PC-9 (cell line): ENCODE results near the gene FOXN1. TPM values are rescaled to one million over a fixed set of nuclear protein-coding genes. Genes with fewer than 3 reads are reported as not detected.

Experiments used
- BruUV-seq: library from RNA; stranded (reverse); fragments of 400-500 nt; replicated peaks from 2 replicates; lab custom pipeline; 2021; lab: Mats Ljungman, UMichigan
- CTCF ChIA-PET: fragments of 300-600 bp; sonication (Branson Sonifier 250); formaldehyde crosslinking; loops from one replicate; lab custom pipeline; 2022; ENCODE audit warnings: antibody characterized with exemption; lab: Charles Lee
- POLR2A ChIA-PET: fragments of 300-600 bp; sonication (Branson Sonifier 250); formaldehyde crosslinking; loops from one replicate; lab custom pipeline; 2022; ENCODE audit warnings: antibody characterized with exemption; ENCODE audit not compliant: unreplicated experiment; lab: Charles Lee
- DNase-seq, 2 experiments: peaks; one replicate each; pipeline versions ENCODE4 v3.0.0 to v3.0.0-alpha.2; 2015 to 2022; ENCODE audit warnings: mixed read lengths in 1 of 2
- H2AFZ ChIP-seq: fragments of 200-600 bp; sonication (generic); 2 replicates; pipeline ENCODE4 v1.8.1; 2017; ENCODE audit warnings: antibody characterized with exemption
- H3F3A ChIP-seq: fragments of 200-600 bp; sonication (generic); 2 replicates; pipeline ENCODE4 v1.8.1; 2017; ENCODE audit warnings: antibody characterized with exemption, mild to moderate bottlenecking, low read depth; ENCODE audit not compliant: insufficient read depth
- H3K27ac ChIP-seq: fragments of 200-600 bp; sonication (generic); 2 replicates; pipeline ENCODE4 v1.6.1; 2016; ENCODE audit warnings: mixed run types
- H3K27me3 ChIP-seq: fragments of 200-600 bp; sonication (generic); 2 replicates; pipeline ENCODE4 v1.6.1; 2016; ENCODE audit warnings: low read depth, mixed run types; ENCODE audit not compliant: insufficient read depth
- H3K36me3 ChIP-seq: fragments of 200-600 bp; sonication (generic); 2 replicates; pipeline ENCODE4 v1.6.1; 2016; ENCODE audit warnings: low read depth, mixed run types
- H3K4me1 ChIP-seq: fragments of 200-600 bp; sonication (generic); replicated peaks from 2 replicates; pipeline ENCODE4 v1.6.1; 2016; ENCODE audit warnings: mixed run types; ENCODE audit not compliant: insufficient read depth
- H3K4me2 ChIP-seq: fragments of 200-600 bp; sonication (generic); 2 replicates; pipeline ENCODE4 v1.6.1; 2017; ENCODE audit warnings: mixed run types
- H3K4me3 ChIP-seq: fragments of 200-600 bp; sonication (generic); 2 replicates; pipeline ENCODE4 v1.6.1; 2016; ENCODE audit warnings: mixed run types
- H3K79me2 ChIP-seq: fragments of 200-600 bp; sonication (generic); 2 replicates; pipeline ENCODE4 v1.6.1; 2017; ENCODE audit warnings: low read depth, mixed run types
- H3K9me2 ChIP-seq: fragments of 200-600 bp; sonication (generic); 2 replicates; pipeline ENCODE4 v1.8.1; 2017; ENCODE audit warnings: mild to moderate bottlenecking; ENCODE audit not compliant: insufficient read depth
- H3K9me3 ChIP-seq: fragments of 200-600 bp; sonication (generic); 2 replicates; pipeline ENCODE4 v1.8.1; 2016; ENCODE audit warnings: low read depth; ENCODE audit not compliant: insufficient read depth
- H4K20me1 ChIP-seq: fragments of 200-600 bp; sonication (generic); 2 replicates; pipeline ENCODE4 v1.8.1; 2017; ENCODE audit not compliant: insufficient read depth
- CTCF ChIP-seq: fragments of 200-600 bp; sonication (generic); conservative IDR thresholded peaks from 2 replicates; pipeline ENCODE4 v1.6.1; 2017; ENCODE audit warnings: mixed run types, antibody characterized with exemption, mild to moderate bottlenecking, moderate library complexity
- EZH2 ChIP-seq: fragments of 200-600 bp; sonication (generic); IDR thresholded peaks from 2 replicates; pipeline ENCODE4 v1.8.0; 2017; ENCODE audit warnings: antibody characterized with exemption, low read depth
- intact Hi-C: fragments of 100-400 bp; cut with micrococcal nuclease; formaldehyde crosslinking; loops from one replicate; pipeline ENCODE4 v1.10.0; 2022; ENCODE audit not compliant: unreplicated experiment
- total RNA-seq: library from RNA; stranded (reverse); gene quantifications from 2 replicates; pipeline ENCODE4 v1.2.3, GENCODE V29; 2021

The FOXN1 gene
- total RNA-seq, 1 experiment from 2014 or later, result not detected

DNA sequence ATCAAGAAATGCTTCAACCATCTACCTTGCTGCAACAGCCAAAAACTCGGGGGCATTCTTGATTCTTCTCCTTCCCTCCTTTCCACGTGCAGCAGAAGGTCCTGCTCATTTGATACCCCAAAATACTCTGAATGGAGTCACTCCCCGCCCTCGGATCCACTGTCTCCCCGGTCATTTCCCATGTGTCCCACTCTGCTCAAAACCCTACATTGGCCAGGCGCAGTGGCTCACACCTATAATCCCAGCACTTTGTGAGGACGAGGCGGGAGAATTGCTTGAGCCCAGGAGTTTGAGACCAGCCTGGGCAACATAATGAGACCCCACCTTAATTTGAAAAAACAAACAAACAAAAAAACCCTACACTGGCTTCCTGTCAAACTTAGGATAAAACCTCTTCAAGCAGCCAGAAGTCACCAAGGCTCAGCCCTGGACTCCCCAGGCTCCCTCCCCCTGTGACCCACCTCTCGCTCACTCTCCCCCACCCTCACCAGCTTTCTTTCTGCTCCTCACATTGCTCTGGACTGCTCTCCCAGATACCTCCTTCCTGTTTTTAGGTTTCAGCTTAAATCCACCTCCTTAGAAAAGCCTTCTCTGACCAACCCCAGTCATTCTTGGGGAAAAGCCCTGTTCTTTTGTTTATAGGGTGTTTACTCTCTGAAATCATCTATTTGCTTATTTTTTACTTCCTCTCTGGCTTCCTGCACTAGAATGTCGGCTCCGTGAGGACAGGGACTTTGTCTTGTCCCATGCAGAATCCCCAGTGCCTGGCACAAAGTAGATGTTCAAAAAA lies 29.9 kb upstream of the FOXN1 start:
- Histone ChIP-seq H3K79me2 (no peaks in the 10 kb centered on the region), H3K27ac (no peak overlapping the region), H4K20me1 (no peaks in the 10 kb centered on the region), H3K4me1 (peaks cover 14% of the 10 kb centered on the region), H3K4me2 (peak overlapping the region; percentile 48; the same call in 1 of the 2 replicates), H3F3A (peaks cover 2% of the 10 kb centered on the region; the same call in 1 of the 2 replicates), H3K4me3 (no peak overlapping the region), H3K27me3 (no peaks in the 10 kb centered on the region), H3K36me3 (no peaks in the 10 kb centered on the region), H3K9me3 (no peaks in the 10 kb centered on the region), H2AFZ (no peak overlapping the region), H3K9me2 (no peaks in the 10 kb centered on the region)
- TF ChIP-seq CTCF (no peak), EZH2 (no peak)
- ChIA-PET POLR2A (interaction anchor here (0.7 kb wide), 1 partner anchor 336 kb away, joined by 4 read pairs; no protein-coding TSS in a partner anchor), CTCF (interaction anchor here (0.6 kb wide), 1 partner anchor 986 kb away, joined by 3 read pairs; no protein-coding TSS in a partner anchor)
- BruUV-seq, result no TSS peak
- DNase-seq, result no peak
- intact Hi-C loops, result no loop called here

DNA sequence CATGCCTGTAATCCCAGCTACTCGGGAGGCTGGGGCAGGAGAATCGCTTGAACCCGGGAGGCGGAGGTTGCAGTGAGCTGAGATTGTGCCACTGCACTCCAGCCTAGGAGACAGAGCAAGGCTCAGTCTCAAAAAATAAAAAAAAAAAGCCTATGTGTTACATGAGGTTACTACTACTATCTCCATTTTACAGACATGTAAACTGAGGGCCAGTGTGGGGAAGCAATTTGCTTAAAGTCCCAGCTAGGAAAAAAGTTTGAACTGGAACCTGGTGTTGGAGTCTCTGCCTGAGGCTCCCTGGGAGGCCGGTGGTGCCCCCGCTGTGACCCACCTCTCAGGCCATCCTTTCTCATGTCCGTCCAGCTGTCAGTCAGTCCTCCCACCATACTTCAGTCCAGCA lies 28.2 kb upstream of the FOXN1 start:
- Histone ChIP-seq H3F3A (no peaks in the 10 kb centered on the region), H3K4me1 (peaks cover 13% of the 10 kb centered on the region), H2AFZ (no peak overlapping the region), H3K4me2 (no peak overlapping the region), H4K20me1 (no peaks in the 10 kb centered on the region), H3K9me2 (no peaks in the 10 kb centered on the region), H3K9me3 (no peaks in the 10 kb centered on the region), H3K27me3 (no peaks in the 10 kb centered on the region), H3K4me3 (no peak overlapping the region), H3K27ac (no peak overlapping the region), H3K36me3 (no peaks in the 10 kb centered on the region), H3K79me2 (no peaks in the 10 kb centered on the region)
- no peak for DNase-seq
- TF ChIP-seq CTCF, result no peak
- BruUV-seq, result no TSS peak
- intact Hi-C loops, result no loop called here
- CTCF ChIA-PET, result interaction anchor here (0.6 kb wide), 1 partner anchor 486 kb away, joined by 3 read pairs; no protein-coding TSS in a partner anchor
- POLR2A ChIA-PET, result no interaction called here

- no peaks in the 10 kb centered on the region; the same call in 1 of the 2 replicates for H3K27me3 ChIP-seq
- no peaks in the 10 kb centered on the region for H3K9me2 ChIP-seq
- DNase-seq, result no peak
- no TSS peak for BruUV-seq
- no peak overlapping the region for H3K4me2 ChIP-seq
- no peaks in the 10 kb centered on the region for H3K9me3 ChIP-seq
- ChIA-PET CTCF (no interaction called here), POLR2A (no interaction called here)
- no peak for TF ChIP-seq EZH2
- TF ChIP-seq CTCF, result no peak
- no peak overlapping the region for H2AFZ ChIP-seq
- H3K4me1 ChIP-seq, result peaks cover 13% of the 10 kb centered on the region
- intact Hi-C loops, result no loop called here
- H3K79me2 ChIP-seq, result no peaks in the 10 kb centered on the region
- H4K20me1 ChIP-seq, result no peaks in the 10 kb centered on the region
- no peaks in the 10 kb centered on the region for H3K36me3 ChIP-seq
- H3K27ac ChIP-seq, result no peak overlapping the region
- no peak overlapping the region for H3K4me3 ChIP-seq
- no peaks in the 10 kb centered on the region for H3F3A ChIP-seq
These were observed 27.2 kb upstream of the FOXN1 start for GRCh38 chr17:28478712-28479615.
